Loucy (cell line): ENCODE results near the gene DOC2B.
"Not testable (repeated sequence)": the region's sequence is repeated elsewhere in the genome, so short reads cannot be mapped to it uniquely, and the experiment has no call there.

Source experiments
- H2AFZ ChIP-seq: fragments of 200-600 bp; sonication (generic); 2 replicates; pipeline ENCODE4 v1.6.0; 2016; ENCODE audit warnings: antibody characterized with exemption, mild to moderate bottlenecking, low read length, moderate library complexity
- H3F3A ChIP-seq: fragments of 200-600 bp; 2 replicates; pipeline ENCODE4 v1.6.0; 2016; ENCODE audit warnings: antibody characterized with exemption, low read depth, mild to moderate bottlenecking
- H3K27me3 ChIP-seq: fragments of 200-600 bp; sonication (generic); 2 replicates; pipeline ENCODE4 v1.6.1; 2014; ENCODE audit warnings: low read length, mild to moderate bottlenecking; ENCODE audit not compliant: insufficient read depth, poor library complexity, severe bottlenecking
- H3K36me3 ChIP-seq: fragments of 200-600 bp; sonication (generic); 2 replicates; pipeline ENCODE4 v1.6.1; 2016; ENCODE audit warnings: low read length; ENCODE audit not compliant: insufficient read depth
- H3K4me1 ChIP-seq: fragments of 200-600 bp; sonication (generic); 2 replicates; pipeline ENCODE4 v1.5.1; 2014; ENCODE audit warnings: low read length, mild to moderate bottlenecking; ENCODE audit not compliant: insufficient read depth, poor library complexity, severe bottlenecking
- H3K4me2 ChIP-seq: fragments of 200-600 bp; sonication (generic); 2 replicates; pipeline ENCODE4 v1.6.0; 2014; ENCODE audit warnings: antibody characterized with exemption, low read length, low read depth, mild to moderate bottlenecking; ENCODE audit not compliant: poor library complexity, severe bottlenecking
- H3K4me3 ChIP-seq: fragments of 200-600 bp; sonication (generic); 2 replicates; pipeline ENCODE4 v1.5.1; 2014; ENCODE audit warnings: low read length, mild to moderate bottlenecking, mixed read lengths; ENCODE audit not compliant: poor library complexity, severe bottlenecking
- H3K79me2 ChIP-seq: fragments of 200-600 bp; sonication (generic); 2 replicates; pipeline ENCODE4 v1.6.1; 2014; ENCODE audit warnings: low read length; ENCODE audit not compliant: insufficient read depth
- H3K9ac ChIP-seq: fragments of 200-600 bp; sonication (generic); 2 replicates; pipeline ENCODE4 v1.6.0; 2014; ENCODE audit warnings: mild to moderate bottlenecking, low read depth, low read length, moderate library complexity; ENCODE audit not compliant: poor library complexity, severe bottlenecking
- H3K9me2 ChIP-seq: fragments of 200-600 bp; sonication (generic); replicated peaks from 2 replicates; pipeline ENCODE4 v1.6.1; 2016; ENCODE audit warnings: low read depth, low read length, mixed read lengths
- H3K9me3 ChIP-seq: fragments of 200-600 bp; sonication (generic); 2 replicates; pipeline ENCODE4 v1.6.1; 2014; ENCODE audit warnings: mild to moderate bottlenecking, antibody characterized with exemption, low read length, low read depth; ENCODE audit not compliant: insufficient read depth
- H4K20me1 ChIP-seq: fragments of 200-600 bp; sonication (generic); 2 replicates; pipeline ENCODE4 v1.6.0; 2014; ENCODE audit warnings: antibody characterized with exemption, low read length, mild to moderate bottlenecking; ENCODE audit not compliant: insufficient read depth, poor library complexity, severe bottlenecking
- CTCF ChIP-seq: fragments of 200-600 bp; sonication (generic); conservative IDR thresholded peaks from 2 replicates; pipeline ENCODE4 v1.5.1; 2014; ENCODE audit warnings: mild to moderate bottlenecking, antibody characterized with exemption, low read length
- EZH2phosphoT487 ChIP-seq: fragments of 200-600 bp; IDR thresholded peaks from 2 replicates; pipeline ENCODE4 v1.6.1; 2018; ENCODE audit warnings: antibody characterized with exemption, mild to moderate bottlenecking, moderate library complexity, borderline replicate concordance

Gene DOC2B

DNA sequence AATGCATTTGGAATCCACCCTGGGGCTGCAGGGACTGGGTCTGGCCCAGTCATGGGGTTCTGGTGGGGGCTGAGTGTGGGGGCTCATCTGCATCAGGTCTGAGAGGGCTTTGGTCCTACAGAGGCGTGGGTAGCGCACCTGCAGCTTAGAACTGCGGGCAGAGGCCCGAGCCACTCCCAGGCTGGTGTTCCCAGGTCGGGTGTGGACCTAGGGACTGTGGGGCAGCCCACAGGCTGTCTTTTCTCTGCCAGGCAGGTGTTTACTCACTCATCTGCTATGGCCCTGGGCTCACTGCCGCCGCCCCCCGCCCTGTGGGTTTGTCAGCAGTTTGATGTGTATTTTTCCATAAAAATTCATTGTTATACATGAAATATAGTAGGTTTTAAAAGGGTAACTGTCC lies 27.0 kb upstream of the DOC2B start:
- no peak overlapping the region for H2AFZ ChIP-seq
- H3K4me1 ChIP-seq: no peaks in the 10 kb centered on the region
- no peaks in the 10 kb centered on the region for H3K36me3 ChIP-seq
- H3K4me3 ChIP-seq: no peak overlapping the region
- H3K79me2 ChIP-seq: no peaks in the 10 kb centered on the region
- no peak overlapping the region for H3K4me2 ChIP-seq
- TF ChIP-seq CTCF (no peak), EZH2phosphoT487 (no peak)
- H3K27me3 ChIP-seq: no peaks in the 10 kb centered on the region
- H3K9me3 ChIP-seq: peaks cover 12% of the 10 kb centered on the region; the same call in 1 of the 2 replicates
- H3K9me2 ChIP-seq: no peaks in the 10 kb centered on the region
- no peak overlapping the region for H3K9ac ChIP-seq
- no peaks in the 10 kb centered on the region for H3F3A ChIP-seq
- no peaks in the 10 kb centered on the region for H4K20me1 ChIP-seq

DNA sequence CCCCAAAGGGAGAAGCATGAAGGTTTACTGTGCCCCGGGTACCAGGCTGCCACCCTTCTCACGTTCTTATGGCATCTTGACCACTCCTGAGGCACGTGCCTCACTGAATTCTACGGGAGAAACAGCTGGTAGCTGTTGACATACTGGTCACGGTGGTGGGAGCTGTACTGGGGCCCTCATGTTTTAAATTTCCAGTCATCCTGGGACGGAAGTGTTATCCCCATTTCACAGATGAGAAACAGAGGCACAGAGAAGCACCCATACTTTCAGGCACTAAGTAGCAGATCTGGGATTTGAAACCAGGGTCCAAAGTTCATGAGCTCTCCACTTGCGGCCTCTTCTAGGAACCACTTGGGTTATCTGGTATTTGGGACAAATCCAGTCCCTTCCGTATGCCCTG lies 26.3 kb upstream of the DOC2B start:
- no peak overlapping the region for H3K4me3 ChIP-seq
- no peaks in the 10 kb centered on the region for H3K36me3 ChIP-seq
- H3K79me2 ChIP-seq: no peaks in the 10 kb centered on the region
- no peak overlapping the region for H2AFZ ChIP-seq
- no peaks in the 10 kb centered on the region for H3K27me3 ChIP-seq
- H4K20me1 ChIP-seq: no peaks in the 10 kb centered on the region
- no peak overlapping the region for H3K9ac ChIP-seq
- TF ChIP-seq EZH2phosphoT487 (no peak), CTCF (no peak)
- no peak overlapping the region for H3K4me2 ChIP-seq
- no peaks in the 10 kb centered on the region for H3F3A ChIP-seq
- no peaks in the 10 kb centered on the region for H3K4me1 ChIP-seq
- no peaks in the 10 kb centered on the region for H3K9me2 ChIP-seq
- H3K9me3 ChIP-seq: peaks cover 12% of the 10 kb centered on the region; the same call in 1 of the 2 replicates

DNA sequence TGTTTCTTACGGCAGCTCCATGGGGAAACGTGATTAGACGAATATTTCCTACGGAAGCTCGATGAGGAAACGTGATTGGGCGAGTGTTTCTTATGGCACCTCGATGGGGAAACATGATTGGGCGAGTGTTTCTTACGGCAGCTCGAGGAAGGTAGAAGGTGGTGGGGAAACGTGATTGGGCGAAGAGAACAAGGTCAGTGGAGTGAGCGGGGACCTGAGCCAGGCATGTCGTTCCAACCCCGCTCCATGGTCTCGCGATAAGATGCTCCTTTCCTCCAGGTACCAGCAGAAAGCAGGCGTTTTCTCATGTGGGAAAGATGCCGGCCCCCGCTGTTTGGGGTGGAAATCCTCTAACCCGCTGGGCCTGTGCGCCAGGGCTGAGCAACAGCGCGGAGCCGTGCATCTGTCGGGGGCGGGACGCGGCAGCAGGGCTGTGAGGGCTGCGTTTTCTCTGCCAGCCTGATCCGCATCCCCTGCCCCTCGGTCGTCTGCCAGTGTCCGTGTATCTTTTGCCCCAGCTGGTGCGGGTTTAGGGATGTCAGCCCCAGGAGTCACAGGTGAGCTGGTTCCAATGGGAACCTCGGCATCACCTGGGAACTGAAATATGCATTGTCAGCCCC lies 25.6 kb upstream of the DOC2B start:
- H3K27me3 ChIP-seq: no peaks in the 10 kb centered on the region
- no peak overlapping the region for H3K4me2 ChIP-seq
- no peaks in the 10 kb centered on the region for H4K20me1 ChIP-seq
- no peaks in the 10 kb centered on the region for H3K4me1 ChIP-seq
- no peaks in the 10 kb centered on the region for H3K9me2 ChIP-seq
- no peak overlapping the region for H3K9ac ChIP-seq
- H3K79me2 ChIP-seq: no peaks in the 10 kb centered on the region
- TF ChIP-seq CTCF: no peak
- TF ChIP-seq EZH2phosphoT487: no peak
- no peak overlapping the region for H2AFZ ChIP-seq
- H3K4me3 ChIP-seq: no peak overlapping the region
- H3K9me3 ChIP-seq: peaks cover 7% of the 10 kb centered on the region; the same call in 1 of the 2 replicates
- H3K36me3 ChIP-seq: no peaks in the 10 kb centered on the region
- H3F3A ChIP-seq: no peaks in the 10 kb centered on the region

- H3K36me3 ChIP-seq, H3K9me3 ChIP-seq, H3K4me2 ChIP-seq, H3K9me2 ChIP-seq, H3K4me3 ChIP-seq, H3K27me3 ChIP-seq, H3F3A ChIP-seq, H3K79me2 ChIP-seq, H3K9ac ChIP-seq, H2AFZ ChIP-seq, H4K20me1 ChIP-seq, H3K4me1 ChIP-seq: not testable (repeated sequence)
Measured at GRCh38 chr17:206484-206883, 25.0 kb upstream of the DOC2B start.
